ENCODE measurements around the gene PRKAG2.

- TF ChIP-seq CTCF (IDR thresholded peaks at IDR 0.05) (no peak), POLR2A (IDR thresholded peaks at IDR 0.05) (no peak), POLR2AphosphoS5 (IDR thresholded peaks at IDR 0.05) (no peak)
Measured at GRCh38 chr7:151710646-151711434, 166.1 kb downstream of the PRKAG2 start.

Data from breast epithelium (tissue), 3 donors.